Gastroesophageal sphincter (tissue), 4 donors: Measurements from ENCODE around the gene AHI1. TPM values are rescaled to one million over a fixed set of nuclear protein-coding genes. Genes with fewer than 3 reads are reported as not detected.
A peak's percentile ranks its signal among the peaks of the same experiment; 100 is the strongest.

Experiments used
- ATAC-seq: fragments of 150-250 bp; one replicate; pipeline ENCODE4 v1.9.1; 2016; ENCODE audit warnings: mild to moderate bottlenecking, moderate library complexity
- H3K27ac ChIP-seq, 4 donors: fragments of 200-600 bp; sonication (generic) in 3 of 4; 1 replicate in 3 of 4; 2 replicates in 1 of 4; pipeline ENCODE4 v1.5.1; 2016 to 2019
- H3K27me3 ChIP-seq: fragments of 200-600 bp; sonication (generic); one replicate; pipeline ENCODE4 v1.5.1; 2019
- H3K36me3 ChIP-seq, 2 donors: fragments of 200-600 bp; sonication (generic); one replicate each; pipeline ENCODE4 v1.5.1; 2019; ENCODE audit warnings: control low read depth in 1 of 2
- H3K4me1 ChIP-seq, 3 donors: fragments of 200-600 bp; sonication (generic); 1 replicate in 2 of 3; 2 replicates in 1 of 3; pipeline ENCODE4 v1.5.1; 2016 to 2019; ENCODE audit warnings: control low read depth in 2 of 3
- H3K4me3 ChIP-seq, 2 donors: fragments of 200-600 bp; sonication (generic); one replicate each; pipeline ENCODE4 v1.5.1; 2019; ENCODE audit warnings: mild to moderate bottlenecking in 1 of 2, moderate library complexity in 1 of 2
- H3K9me3 ChIP-seq, 3 donors: fragments of 200-600 bp; sonication (generic); one replicate each; pipeline ENCODE4 v1.5.1; 2017 to 2019; ENCODE audit warnings: control low read depth in 2 of 3
- EP300 ChIP-seq: sonication (generic); formaldehyde crosslinking; IDR thresholded peaks from one replicate; pipeline ENCODE4 v1.6.1; 2017; ENCODE audit warnings: antibody characterized with exemption, mild to moderate bottlenecking
- POLR2A ChIP-seq, 2 donors: fragments of 450-650 bp; IDR thresholded peaks; one replicate each; pipeline ENCODE4 v1.6.1; 2017; ENCODE audit warnings: antibody characterized with exemption in 2 of 2, mild to moderate bottlenecking in 2 of 2, moderate library complexity in 1 of 2
- POLR2AphosphoS5 ChIP-seq: sonication (generic); formaldehyde crosslinking; IDR thresholded peaks from one replicate; pipeline ENCODE4 v1.6.1; 2017; ENCODE audit warnings: antibody characterized with exemption
- WGBS, 2 donors: methylation state at CpG; one replicate each; pipeline ENCODE4 v1.1.5; 2018; ENCODE audit warnings: low coverage in 1 of 2; 5-methylcytosine and 5-hydroxymethylcytosine counted together
- total RNA-seq, 4 donors: library from RNA; depleted of rRNA; stranded (reverse); fragments of >200 nt; gene quantifications; one replicate each; pipeline ENCODE4 v1.1.0, GENCODE V29; 2016
- TF ChIP-seq, protein P1 (sequence below), 4 experiments: fragments of 200-600 bp in 2 of 4; fragments of 450-650 bp in 2 of 4; sonication (generic) in 1 of 4; IDR thresholded peaks; one replicate each; pipeline ENCODE4 v1.5.1; 2017 to 2019; ENCODE audit warnings: antibody characterized with exemption in 4 of 4, mild to moderate bottlenecking in 2 of 4, moderate library complexity in 2 of 4

Gene AHI1
- 10 to 100 TPM; 16.7 to 35.9 (median 27.0) TPM for total RNA-seq

DNA sequence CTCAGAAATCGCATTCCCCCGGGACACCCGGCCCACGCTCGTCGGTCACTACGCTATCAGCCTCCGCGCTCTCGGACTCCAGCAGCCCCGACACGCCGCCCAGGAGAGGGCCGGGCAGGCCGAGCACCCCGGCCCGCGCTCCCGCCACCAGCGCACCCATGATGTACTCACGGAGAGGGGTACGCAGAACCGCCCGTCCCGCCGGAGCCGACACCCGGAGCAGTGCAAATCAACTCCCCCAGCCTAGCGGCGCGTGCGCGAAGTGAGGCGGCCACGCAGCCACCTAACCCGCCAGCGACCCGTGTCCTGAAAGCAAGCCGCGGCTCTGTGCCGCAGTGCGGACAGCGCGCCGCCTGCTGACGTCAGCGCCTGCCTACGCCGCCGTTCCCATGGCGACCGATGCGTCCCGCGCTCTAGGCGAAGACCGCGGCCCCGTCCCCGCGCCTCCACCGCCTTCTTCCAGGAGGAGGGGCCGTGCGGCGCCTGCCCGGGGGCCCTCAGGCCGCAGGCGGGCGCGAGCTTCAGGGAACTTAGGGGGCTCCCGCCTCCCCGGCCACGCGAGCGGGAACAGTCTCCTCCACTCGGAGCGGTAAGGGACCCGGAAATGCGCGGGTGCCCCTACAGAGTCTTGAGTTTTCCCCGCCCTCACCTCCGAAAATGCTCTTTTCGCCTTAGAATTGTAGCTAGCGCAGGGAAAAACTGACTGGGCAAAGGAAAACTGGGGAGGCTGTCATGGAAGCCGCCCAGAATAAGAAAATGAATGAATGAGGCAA, at the start of gene AHI1:
Gene AHI1 (minus strand): TSS at position 329 of the 773 bp plus-strand sequence. CDS start 5,503 bp downstream, outside the sequence.
- WGBS, 2 donors = 0% methylated on average over 2 to 3 of the region's 85 CpGs
- Histone ChIP-seq H3K27me3 (no peaks in the 10 kb centered on the region), H3K9me3 (no peaks in the 10 kb centered on the region), H3K36me3 (peaks cover 0 to 8% of the 10 kb centered on the region in 2 donors), H3K4me3 (peak within 1 kb of the TSS; percentile 79 to 95), H3K27ac (peak within 1 kb of the TSS; percentile 95 to 97 (median 96)), H3K4me1 (peaks cover 0 to 28% (median 5%) of the 10 kb centered on the region in 3 donors)
- peak; percentile 96 for ATAC-seq
- TF ChIP-seq POLR2AphosphoS5 (peak; percentile 91), EP300 (no peak), POLR2A (IDR thresholded peaks at IDR 0.05) (peak; percentile 89 to 90)
- TF ChIP-seq, protein P1, sequence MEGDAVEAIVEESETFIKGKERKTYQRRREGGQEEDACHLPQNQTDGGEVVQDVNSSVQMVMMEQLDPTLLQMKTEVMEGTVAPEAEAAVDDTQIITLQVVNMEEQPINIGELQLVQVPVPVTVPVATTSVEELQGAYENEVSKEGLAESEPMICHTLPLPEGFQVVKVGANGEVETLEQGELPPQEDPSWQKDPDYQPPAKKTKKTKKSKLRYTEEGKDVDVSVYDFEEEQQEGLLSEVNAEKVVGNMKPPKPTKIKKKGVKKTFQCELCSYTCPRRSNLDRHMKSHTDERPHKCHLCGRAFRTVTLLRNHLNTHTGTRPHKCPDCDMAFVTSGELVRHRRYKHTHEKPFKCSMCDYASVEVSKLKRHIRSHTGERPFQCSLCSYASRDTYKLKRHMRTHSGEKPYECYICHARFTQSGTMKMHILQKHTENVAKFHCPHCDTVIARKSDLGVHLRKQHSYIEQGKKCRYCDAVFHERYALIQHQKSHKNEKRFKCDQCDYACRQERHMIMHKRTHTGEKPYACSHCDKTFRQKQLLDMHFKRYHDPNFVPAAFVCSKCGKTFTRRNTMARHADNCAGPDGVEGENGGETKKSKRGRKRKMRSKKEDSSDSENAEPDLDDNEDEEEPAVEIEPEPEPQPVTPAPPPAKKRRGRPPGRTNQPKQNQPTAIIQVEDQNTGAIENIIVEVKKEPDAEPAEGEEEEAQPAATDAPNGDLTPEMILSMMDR (IDR thresholded peaks at IDR 0.05) = peak in 3 of 4 experiments; percentile 28 to 46 (median 46)

DNA sequence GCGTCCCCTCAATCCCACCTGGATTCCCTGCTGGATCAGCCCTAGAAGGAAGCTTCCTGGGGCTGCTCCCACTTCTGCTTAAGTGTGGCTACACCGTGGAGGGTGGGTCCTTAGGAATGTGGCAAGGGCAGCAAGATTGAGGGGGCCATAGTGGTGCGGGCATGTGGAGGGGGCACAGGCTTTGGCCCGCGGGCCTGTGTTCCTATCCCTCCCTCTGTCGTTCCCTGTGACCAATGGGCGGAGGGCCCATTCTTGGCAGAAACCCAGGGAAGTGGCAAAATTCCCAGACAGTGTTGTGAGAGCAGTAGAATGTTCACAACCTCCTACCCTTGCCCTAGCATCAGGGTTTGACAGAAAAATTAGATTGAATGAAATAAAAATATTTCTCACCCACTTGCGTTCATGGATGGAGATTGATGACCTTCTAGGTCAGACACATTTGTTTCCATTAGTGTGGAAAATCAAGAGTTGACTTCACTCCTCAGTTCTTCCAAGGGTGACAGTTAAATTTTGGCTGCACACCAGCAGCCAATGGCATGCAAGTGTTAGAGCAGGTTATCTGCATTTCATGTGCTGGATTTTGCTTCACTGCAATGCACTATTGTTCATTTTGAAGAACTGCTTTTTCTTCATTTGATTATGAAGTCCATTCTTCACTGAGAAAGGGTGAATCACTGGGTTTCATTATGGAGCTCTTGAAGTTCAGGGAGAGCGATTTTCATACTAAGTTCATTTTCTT, 49.3 kb upstream of the AHI1 start:
- Histone ChIP-seq H3K4me3 (no peak overlapping the region), H3K9me3 (no peaks in the 10 kb centered on the region), H3K27ac (no peak overlapping the region), H3K27me3 (no peaks in the 10 kb centered on the region), H3K36me3 (no peaks in the 10 kb centered on the region), H3K4me1 (no peaks in the 10 kb centered on the region)
- TF ChIP-seq POLR2A (IDR thresholded peaks at IDR 0.05) (no peak), POLR2AphosphoS5 (no peak), EP300 (no peak)
- TF ChIP-seq, protein P1 (IDR thresholded peaks at IDR 0.05) = no peak
- 66 to 74% methylated on average over 2 to 3 of the region's 9 CpGs for WGBS, 2 donors
- no peak for ATAC-seq

DNA sequence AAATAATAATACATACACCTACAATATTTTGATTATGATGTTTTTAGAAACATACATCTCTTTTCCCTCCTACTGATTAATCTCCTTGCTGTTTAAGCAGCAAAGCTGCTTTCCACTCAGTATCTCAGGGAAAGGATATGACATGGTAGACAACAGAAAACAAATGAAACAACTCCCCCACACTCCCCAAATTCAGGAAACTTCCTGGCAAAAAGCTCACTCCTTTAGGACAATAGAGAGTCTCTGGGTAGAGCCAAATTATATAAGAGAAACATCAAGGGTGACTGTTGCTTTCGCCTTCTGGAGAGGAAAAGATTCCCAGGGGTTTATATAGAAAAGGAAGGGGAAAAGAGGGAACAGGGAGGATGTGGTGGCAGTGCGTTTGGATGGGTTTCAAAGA, 48.7 kb upstream of the AHI1 start:
- no peak for ATAC-seq
- no peaks in the 10 kb centered on the region for H3K36me3 ChIP-seq
- no peak overlapping the region for H3K27ac ChIP-seq
- WGBS, 2 donors = 78% methylated on average over 2 of the region's 2 CpGs; no CpG with 5 or more reads in 1 of the 2 donors
- no peak for TF ChIP-seq EP300
- no peak for TF ChIP-seq POLR2AphosphoS5
- no peak for TF ChIP-seq POLR2A (IDR thresholded peaks at IDR 0.05)
- TF ChIP-seq, protein P1 (IDR thresholded peaks at IDR 0.05) = no peak
- no peaks in the 10 kb centered on the region for H3K4me1 ChIP-seq
- H3K4me3 ChIP-seq = no peak overlapping the region
- H3K9me3 ChIP-seq = no peaks in the 10 kb centered on the region
- H3K27me3 ChIP-seq = no peaks in the 10 kb centered on the region

DNA sequence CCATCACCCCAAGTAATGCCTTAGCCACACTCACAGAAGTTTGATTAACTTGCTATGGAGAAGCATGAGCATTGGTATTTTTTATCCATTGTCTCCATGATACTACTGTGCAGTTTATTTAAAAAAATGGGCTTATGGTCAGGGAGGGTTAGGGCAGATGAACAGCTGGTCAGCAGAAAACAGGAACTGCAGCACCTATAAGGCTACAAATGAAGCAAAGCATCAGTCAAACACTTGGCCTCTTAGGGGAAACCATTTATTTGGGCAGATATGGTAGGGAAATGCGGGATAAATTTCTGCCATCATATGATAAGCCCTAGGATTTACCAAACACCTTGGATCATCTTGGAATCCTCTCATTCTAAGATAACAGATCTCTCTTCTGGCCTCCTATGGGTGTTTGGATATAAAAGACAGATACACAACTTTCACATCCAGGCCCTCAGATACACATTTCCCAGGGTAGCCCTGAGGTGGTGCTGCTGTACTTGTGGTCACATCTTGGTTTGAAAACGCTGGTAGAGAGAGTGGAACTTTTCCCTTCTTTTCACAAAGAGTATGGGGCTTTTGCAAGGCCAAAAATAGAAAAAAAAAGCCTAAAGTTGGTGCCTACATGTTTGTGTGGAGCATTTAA, 42.8 kb upstream of the AHI1 start:
- TF ChIP-seq POLR2A (IDR thresholded peaks at IDR 0.05) (no peak), EP300 (no peak), POLR2AphosphoS5 (no peak)
- TF ChIP-seq, protein P1 (IDR thresholded peaks at IDR 0.05) = no peak
- Histone ChIP-seq H3K27me3 (no peaks in the 10 kb centered on the region), H3K4me1 (peaks cover 0 to 8% (median 0%) of the 10 kb centered on the region in 3 donors), H3K27ac (no peak overlapping the region), H3K4me3 (no peak overlapping the region), H3K9me3 (no peaks in the 10 kb centered on the region), H3K36me3 (no peaks in the 10 kb centered on the region)
- WGBS, 2 donors = 57 to 87% methylated on average over 1 to 2 of the region's 2 CpGs
- no peak for ATAC-seq
